GM21786 (cell line): ENCODE measurements around the gene C16orf74.

Source experiments
- ATAC-seq: cut with Tn5 transposase; IDR thresholded peaks from one replicate; pipeline ENCODE4 v1.9.1; 2021; ENCODE audit not compliant: unreplicated experiment

C16orf74 gene

GRCh38 chr16:85676466-85676865 lies 74.4 kb downstream of the C16orf74 start:
- ATAC-seq, result no peak

DNA sequence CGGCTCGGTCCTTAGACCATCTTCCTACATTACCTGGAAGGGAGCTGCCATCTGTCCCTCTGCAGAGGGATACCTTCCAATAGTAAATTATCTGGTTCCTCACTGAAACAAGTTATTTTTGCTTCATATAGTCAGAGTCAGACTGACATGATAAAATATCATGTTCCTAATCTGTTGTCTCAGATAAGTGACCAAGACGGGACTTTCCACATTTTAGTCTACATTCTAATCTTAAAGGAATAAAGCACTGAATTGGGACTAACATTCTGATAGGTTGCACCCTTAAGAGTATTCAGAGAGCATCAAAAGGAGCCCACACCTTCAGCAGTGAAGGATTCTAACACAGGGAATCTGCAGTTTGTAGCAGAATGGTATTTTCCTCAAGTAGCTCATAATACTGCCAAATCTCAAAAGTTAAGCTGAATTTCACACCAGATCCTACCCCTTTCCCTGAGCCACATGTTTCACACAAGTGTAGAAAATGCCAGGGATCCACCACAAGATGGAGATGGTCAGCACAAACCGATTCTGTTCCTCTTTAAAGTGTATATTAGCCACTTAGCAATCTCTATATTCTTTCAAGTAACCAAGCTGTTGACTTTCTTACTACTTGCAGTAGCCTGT lies 75.5 kb downstream of the C16orf74 start:
- no peak for ATAC-seq

- ATAC-seq, result no peak
Measured at GRCh38 chr16:85674828-85675227, 76.1 kb downstream of the C16orf74 start.

DNA sequence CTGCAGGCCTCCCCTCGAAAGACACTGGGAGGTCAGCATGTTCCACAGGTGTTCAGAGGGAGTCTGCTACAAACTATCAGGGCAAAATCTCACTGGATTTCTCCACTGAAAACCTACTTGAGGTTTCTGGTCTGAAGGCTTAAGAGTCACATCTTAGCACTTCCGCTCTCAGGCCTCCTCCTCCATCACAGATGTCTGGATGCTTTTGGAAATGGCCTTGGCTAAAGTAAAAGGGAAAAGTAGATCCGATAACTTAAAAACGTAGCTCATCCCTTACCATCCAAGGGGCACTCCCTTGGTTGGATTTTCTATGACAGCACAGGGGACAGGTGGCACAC lies 76.5 kb downstream of the C16orf74 start:
- ATAC-seq, result no peak

GRCh38 chr16:85673529-85674417 lies 77.1 kb downstream of the C16orf74 start:
- ATAC-seq, result no peak

GRCh38 chr16:85670840-85671239 lies 80.1 kb downstream of the C16orf74 start:
- ATAC-seq, result no peak

DNA sequence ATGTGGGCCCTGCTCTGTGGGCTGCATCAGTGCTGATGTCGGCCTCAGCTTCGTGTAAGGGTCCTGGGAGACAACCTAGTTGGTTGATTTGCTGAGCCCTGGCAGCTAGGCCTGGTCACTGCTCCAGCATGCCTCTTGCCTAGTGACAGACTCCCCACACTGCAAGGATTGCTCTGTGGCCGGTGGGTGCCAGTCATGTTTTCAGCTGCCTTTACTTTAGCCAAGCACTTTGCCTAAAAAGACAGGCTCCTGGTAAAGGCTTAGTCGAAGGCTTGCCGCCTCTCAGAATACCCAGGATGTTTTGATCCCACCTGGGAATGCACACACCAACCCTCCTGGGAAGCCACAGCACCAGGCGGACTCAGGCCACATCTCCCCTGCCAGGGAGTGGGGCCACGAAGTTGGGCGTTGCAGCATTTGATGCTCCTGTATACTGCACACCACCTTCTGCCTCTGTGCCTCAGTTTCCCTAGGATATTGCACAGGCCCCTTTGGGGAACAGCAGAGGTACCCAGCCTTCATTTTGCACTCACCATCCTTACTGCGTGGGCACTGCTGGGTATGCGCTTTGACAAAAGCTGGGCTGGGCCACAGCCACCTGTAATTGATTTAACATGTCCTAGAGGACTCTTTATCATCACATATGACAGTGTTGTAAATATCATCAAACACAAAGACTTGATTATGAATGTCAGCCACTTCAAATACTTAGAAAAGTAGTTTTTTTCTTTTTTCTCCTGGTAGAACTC lies 82.0 kb downstream of the C16orf74 start:
- no peak for ATAC-seq

GRCh38 chr16:85667841-85668413 lies 83.0 kb downstream of the C16orf74 start:
- ATAC-seq, result no peak

GRCh38 chr16:85667261-85667660 lies 83.6 kb downstream of the C16orf74 start:
- ATAC-seq, result no peak

- no peak for ATAC-seq
Measured at GRCh38 chr16:85665929-85666328, 85.0 kb downstream of the C16orf74 start.

GRCh38 chr16:85665373-85665740 lies 85.5 kb downstream of the C16orf74 start:
- ATAC-seq, result no peak

DNA sequence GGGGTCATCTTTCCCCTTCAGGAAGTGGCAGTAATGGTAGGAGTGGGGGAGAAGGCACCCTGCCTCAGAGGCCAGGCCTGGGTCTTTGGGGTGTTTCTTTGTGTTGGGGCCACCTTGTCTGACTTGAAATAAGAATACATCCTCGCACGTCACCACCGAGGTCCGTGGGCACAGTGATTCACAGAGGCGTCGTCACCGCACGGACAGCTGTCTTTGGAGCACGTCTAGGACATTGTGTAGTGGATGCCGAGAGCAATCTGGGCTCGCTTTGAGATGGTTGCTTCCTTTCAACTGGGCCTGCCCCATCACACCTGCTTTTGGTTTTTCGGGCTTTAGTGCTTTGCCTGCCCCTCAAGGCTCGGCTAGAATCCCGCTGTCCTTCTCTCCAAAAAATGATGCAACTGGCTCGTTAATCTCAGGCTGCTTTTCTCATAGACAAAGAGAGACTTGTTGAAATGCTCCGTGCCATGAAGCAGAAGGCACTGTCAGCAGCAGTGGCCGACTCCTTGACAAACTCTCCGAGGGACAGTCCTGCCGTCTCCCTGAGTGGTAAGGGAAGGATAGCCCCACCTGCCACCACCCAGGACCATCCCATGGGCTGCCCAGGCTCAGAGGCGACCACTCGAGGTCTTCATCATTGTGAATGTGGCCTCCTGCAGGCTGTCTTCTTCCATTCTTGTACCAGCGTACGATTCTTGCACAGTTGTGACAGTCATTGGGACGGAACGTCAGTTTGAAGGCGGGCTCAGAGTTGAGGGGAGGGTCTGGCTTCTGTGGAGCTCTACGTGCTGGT lies 86.1 kb downstream of the C16orf74 start:
- no peak for ATAC-seq

DNA sequence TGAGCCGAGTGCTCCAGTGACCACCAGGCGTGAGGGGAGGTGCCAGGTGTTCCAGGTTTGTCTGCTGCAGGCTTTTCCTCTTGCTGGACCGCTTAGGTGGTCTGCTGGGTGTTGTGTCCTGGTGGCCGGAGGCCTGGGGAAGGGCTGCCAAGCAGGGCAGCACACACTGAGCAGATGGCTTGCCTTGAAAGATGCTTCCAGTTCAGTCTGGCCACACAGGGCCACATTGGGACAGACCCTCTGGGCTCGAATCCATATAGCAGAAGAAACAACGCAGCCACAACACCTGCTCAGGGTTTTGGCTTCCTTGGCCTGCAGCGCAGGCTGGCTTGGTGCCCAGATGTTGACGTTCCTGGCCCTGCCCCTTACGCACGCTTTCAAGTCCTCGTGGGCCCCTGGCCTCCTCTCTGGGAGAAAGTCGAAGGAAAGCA lies 87.0 kb downstream of the C16orf74 start:
- ATAC-seq, result no peak

- no peak for ATAC-seq
Measured at GRCh38 chr16:85662976-85663830, 87.7 kb downstream of the C16orf74 start.

GRCh38 chr16:85662482-85662812 lies 88.4 kb downstream of the C16orf74 start:
- no peak for ATAC-seq

DNA sequence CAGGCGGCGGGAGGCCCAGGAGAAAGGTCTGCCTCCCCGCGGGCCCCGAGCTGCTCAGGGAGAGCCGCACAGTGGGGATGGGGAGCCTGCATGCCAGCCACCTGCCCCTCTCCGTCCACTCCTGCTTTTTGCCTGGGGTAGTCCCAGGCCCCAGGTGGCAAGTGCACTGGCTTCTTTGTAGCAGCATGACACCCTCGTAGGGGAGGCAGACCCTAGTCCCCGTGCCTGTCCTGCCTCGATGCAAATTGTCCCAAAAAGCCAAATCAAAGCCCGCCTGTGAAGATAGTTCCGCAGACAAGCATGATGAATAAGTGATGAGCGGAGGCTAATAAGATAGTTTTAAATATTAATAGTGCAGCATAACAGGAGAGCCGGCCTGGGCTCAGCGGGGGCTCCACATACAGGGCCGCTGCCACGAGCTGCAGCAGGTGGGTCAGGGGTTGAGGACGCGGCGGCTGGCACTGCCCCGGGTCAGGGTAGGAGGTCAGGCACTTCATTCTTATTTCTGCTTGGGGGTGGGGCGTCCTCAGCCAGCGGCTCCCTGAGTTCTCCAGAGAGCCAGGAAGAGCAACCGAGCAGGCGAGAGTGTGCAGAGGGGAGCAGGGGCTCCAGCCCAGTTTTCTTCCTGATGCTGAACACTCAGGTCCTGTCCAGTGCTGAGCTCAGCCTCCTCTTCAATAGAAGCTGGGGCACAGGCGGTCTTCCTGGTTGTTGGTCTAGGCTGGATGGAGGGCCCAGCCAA lies 89.0 kb downstream of the C16orf74 start:
- ATAC-seq, result no peak

DNA sequence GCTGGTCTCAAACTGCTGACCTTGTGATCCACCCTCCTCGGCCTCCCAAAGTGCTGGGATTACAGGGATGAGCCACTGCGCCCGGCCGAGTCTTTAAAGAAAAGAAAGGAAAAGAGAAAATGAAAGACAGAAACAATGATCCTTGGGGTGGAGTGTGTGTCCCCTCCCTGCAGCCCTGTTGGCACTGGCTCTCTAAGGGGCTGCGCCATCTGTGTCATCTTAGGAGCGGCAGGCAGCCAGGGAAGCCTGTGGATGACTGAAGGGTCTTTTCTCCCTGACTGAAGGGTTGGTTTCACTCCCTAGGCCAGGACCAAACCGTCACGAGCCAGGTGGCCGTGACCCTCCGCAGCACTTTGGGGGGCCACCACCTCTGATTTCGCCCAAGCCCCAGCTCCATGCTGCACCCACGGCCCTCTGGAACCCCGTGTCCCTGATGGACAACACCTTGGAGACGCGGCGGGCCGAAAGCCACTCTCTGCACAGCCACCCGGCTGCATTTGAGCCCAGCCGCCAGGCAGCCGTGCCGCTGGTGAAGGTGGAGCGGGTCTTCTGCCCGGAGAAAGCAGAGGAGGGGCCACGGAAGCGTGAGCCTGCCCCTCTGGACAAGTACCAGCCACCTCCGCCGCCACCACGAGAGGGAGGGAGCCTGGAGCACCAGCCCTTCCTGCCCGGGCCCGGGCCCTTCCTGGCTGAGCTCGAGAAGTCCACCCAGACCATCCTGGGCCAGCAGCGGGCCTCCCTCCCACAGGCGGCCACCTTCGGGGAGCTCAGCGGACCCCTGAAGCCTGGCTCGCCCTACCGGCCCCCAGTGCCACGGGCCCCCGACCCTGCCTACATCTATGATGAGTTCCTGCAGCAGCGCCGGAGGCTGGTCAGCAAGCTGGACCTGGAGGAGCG lies 89.8 kb downstream of the C16orf74 start:
- no peak for ATAC-seq

DNA sequence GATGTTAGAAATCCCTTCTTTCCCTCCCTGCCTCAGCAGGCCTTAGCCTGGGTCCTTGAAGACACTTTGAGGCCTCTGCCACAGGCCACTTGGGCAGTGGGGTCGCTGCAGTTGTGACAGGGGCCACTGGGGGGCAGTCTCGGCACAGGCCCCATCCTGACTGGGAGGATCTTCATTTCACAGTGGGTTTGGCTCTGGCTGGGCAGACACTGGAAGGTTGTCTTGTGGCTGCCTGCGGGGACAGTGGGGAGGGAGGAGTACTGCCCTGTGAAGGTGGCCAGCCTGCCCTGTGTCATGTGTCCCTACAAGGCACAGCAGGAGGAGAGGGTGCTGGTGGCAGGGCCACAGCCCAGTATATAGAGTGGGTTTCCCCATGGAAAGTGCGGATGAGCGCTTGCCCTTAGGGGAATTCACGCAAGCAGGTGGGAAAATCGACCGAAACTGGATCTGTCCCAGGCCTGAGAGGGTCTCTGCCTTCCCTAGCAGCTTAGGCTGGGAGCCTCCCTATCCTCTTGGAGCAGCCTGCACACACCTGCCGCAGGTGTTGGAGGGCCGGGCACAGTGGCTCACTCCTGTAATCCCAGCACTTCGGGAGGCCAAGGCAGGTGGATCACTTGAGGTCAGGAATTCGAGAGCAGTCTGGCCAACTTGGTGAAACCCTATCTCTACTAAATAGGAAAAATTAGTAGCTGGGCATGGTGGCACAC lies 90.9 kb downstream of the C16orf74 start:
- no peak for ATAC-seq
